A673 (cell line): Measurements from ENCODE around the gene POLE. TPM values are rescaled to one million over a fixed set of nuclear protein-coding genes. Genes with fewer than 3 reads are reported as not detected.

Experiments used
- BruUV-seq: library from RNA; stranded (reverse); fragments of 400-500 nt; replicated peaks from 2 replicates; lab custom pipeline; 2021; lab: Mats Ljungman, UMichigan
- CTCF ChIA-PET: fragments of 300-600 bp; sonication (Branson Sonifier 250); formaldehyde crosslinking; loops from one replicate; lab custom pipeline; 2022; ENCODE audit warnings: antibody characterized with exemption; lab: Charles Lee
- POLR2A ChIA-PET: fragments of 300-600 bp; sonication (Branson Sonifier 250); formaldehyde crosslinking; loops from one replicate; lab custom pipeline; 2022; ENCODE audit warnings: antibody characterized with exemption; ENCODE audit not compliant: low non-redundant PET; lab: Charles Lee
- DNase-seq: peaks from one replicate; pipeline ENCODE4 v3.0.0-alpha.2; 2015; ENCODE audit warnings: low spot score
- H3K27ac ChIP-seq: fragments of 200-600 bp; sonication (generic); 2 replicates; pipeline ENCODE4 v1.5.1; 2016; ENCODE audit warnings: mixed run types, low read depth, mild to moderate bottlenecking, mixed read lengths, antibody characterized with exemption, low read length; ENCODE audit not compliant: poor library complexity, severe bottlenecking
- H3K27me3 ChIP-seq: fragments of 200-600 bp; sonication (generic); replicated peaks from 2 replicates; pipeline ENCODE4 v1.6.1; 2017; ENCODE audit warnings: mixed run types, low read depth, mild to moderate bottlenecking, mixed read lengths, antibody characterized with exemption, low read length; ENCODE audit not compliant: insufficient read depth, poor library complexity
- H3K36me3 ChIP-seq: fragments of 200-600 bp; sonication (generic); 2 replicates; pipeline ENCODE4 v1.6.1; 2016; ENCODE audit warnings: mixed run types, mild to moderate bottlenecking, mixed read lengths, antibody characterized with exemption, low read length; ENCODE audit not compliant: insufficient read depth, poor library complexity, severe bottlenecking
- H3K4me1 ChIP-seq: fragments of 200-600 bp; sonication (generic); 2 replicates; pipeline ENCODE4 v1.6.1; 2017; ENCODE audit warnings: mixed run types, mild to moderate bottlenecking, mixed read lengths, antibody characterized with exemption, low read length; ENCODE audit not compliant: insufficient read depth, poor library complexity, severe bottlenecking
- H3K4me3 ChIP-seq: fragments of 200-600 bp; sonication (generic); 2 replicates; pipeline ENCODE4 v1.5.1; 2016; ENCODE audit warnings: low read depth, mixed run types, mild to moderate bottlenecking, mixed read lengths, low read length; ENCODE audit not compliant: poor library complexity, severe bottlenecking
- H3K9me3 ChIP-seq: fragments of 200-600 bp; sonication (generic); 2 replicates; pipeline ENCODE4 v1.6.1; 2016; ENCODE audit warnings: mixed run types, low read depth, mild to moderate bottlenecking, mixed read lengths, antibody characterized with exemption, low read length; ENCODE audit not compliant: poor library complexity, severe bottlenecking
- EZH2 ChIP-seq: fragments of 200-600 bp; sonication (generic); IDR thresholded peaks from 2 replicates; pipeline ENCODE4 v1.6.1; 2017; ENCODE audit warnings: borderline replicate concordance, low read depth, mild to moderate bottlenecking, mixed read lengths, antibody characterized with exemption, low read length; ENCODE audit not compliant: poor library complexity, severe bottlenecking
- intact Hi-C: fragments of 100-400 bp; cut with micrococcal nuclease; formaldehyde crosslinking; loops from one replicate; pipeline ENCODE4 v1.10.0; 2022; ENCODE audit not compliant: unreplicated experiment
- total RNA-seq: library from RNA; stranded (reverse); gene quantifications from 2 replicates; pipeline ENCODE4 v1.2.3, GENCODE V29; 2021
- TF ChIP-seq, protein P1 (sequence below): fragments of 300-800, 200-600 bp; sonication (generic); conservative IDR thresholded peaks from 2 replicates; pipeline ENCODE4 v1.5.1; 2017; ENCODE audit warnings: low read depth, mild to moderate bottlenecking, antibody characterized with exemption, low read length, moderate library complexity, mixed read lengths

The POLE gene
- total RNA-seq, 1 experiment from 2014 or later, result 239 TPM

DNA sequence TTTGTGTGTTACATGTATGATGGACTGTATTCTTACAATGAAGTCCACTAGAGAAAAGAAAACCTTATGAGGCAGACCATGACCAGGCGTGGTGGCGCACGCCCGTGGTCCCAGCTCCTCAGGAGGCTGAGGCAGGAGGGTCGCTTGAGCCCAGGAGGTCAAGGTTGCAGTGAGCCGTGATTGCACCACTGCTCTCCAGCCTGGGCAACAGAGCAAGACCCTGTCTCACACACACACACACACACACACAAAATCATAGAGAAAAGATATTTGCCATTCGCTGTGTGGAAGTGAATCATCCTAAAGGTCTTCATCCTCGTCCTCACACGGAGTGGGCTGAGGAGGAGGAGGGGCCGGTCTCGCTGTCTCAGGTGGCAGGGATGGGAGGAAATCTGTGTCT, 109.0 kb downstream of the POLE start:
- H3K27me3 ChIP-seq, result no peaks in the 10 kb centered on the region
- intact Hi-C loops, result no loop called here
- no peak overlapping the region for H3K4me3 ChIP-seq
- H3K9me3 ChIP-seq, result no peaks in the 10 kb centered on the region
- POLR2A ChIA-PET, result no interaction called here
- H3K4me1 ChIP-seq, result no peaks in the 10 kb centered on the region
- no TSS peak for BruUV-seq
- TF ChIP-seq, protein P1, sequence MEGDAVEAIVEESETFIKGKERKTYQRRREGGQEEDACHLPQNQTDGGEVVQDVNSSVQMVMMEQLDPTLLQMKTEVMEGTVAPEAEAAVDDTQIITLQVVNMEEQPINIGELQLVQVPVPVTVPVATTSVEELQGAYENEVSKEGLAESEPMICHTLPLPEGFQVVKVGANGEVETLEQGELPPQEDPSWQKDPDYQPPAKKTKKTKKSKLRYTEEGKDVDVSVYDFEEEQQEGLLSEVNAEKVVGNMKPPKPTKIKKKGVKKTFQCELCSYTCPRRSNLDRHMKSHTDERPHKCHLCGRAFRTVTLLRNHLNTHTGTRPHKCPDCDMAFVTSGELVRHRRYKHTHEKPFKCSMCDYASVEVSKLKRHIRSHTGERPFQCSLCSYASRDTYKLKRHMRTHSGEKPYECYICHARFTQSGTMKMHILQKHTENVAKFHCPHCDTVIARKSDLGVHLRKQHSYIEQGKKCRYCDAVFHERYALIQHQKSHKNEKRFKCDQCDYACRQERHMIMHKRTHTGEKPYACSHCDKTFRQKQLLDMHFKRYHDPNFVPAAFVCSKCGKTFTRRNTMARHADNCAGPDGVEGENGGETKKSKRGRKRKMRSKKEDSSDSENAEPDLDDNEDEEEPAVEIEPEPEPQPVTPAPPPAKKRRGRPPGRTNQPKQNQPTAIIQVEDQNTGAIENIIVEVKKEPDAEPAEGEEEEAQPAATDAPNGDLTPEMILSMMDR, result no peak
- no peak for DNase-seq
- peaks cover 42% of the 10 kb centered on the region for H3K36me3 ChIP-seq
- H3K27ac ChIP-seq, result no peak overlapping the region
- CTCF ChIA-PET, result no interaction called here

DNA sequence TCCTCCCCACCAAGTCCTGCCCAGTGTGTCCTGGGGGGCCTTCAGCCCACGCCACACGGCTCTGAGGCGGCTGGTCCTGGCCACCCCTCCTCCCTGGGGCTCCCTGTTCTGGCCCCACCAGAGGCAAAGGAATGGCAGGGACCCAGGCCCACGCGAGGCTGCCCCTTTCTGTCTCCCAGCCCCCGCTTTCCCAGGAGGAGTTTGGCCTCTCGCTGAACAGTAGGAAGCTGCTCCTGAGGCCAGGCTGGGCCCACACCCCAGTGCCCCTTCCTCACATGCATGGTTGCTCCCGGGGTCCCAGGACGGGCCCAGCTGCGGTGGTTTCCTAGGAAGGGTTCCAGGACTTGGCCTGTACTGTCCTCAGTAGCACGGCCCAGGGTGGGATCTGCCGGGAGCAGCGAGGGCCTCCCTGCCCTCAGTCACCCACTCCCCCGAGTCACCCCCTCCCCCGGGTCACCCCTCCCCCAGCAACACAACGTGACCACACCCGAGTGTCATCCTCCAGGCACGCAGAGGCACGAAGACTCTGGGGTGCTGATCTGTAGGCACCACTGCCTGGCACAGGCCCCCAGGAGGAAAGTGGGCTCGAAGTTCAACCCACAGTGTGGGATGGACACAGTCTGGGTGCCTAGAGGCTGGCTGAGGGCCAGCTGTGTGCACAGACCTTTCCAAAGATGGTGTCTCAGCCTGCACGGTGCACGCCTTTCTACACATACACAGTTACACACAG, 109.8 kb downstream of the POLE start:
- H3K9me3 ChIP-seq, result no peaks in the 10 kb centered on the region
- H3K4me1 ChIP-seq, result no peaks in the 10 kb centered on the region
- intact Hi-C loops, result no loop called here
- peaks cover 42% of the 10 kb centered on the region for H3K36me3 ChIP-seq
- no peak for DNase-seq
- POLR2A ChIA-PET, result no interaction called here
- H3K4me3 ChIP-seq, result no peak overlapping the region
- no peaks in the 10 kb centered on the region for H3K27me3 ChIP-seq
- TF ChIP-seq, protein P1, result no peak
- TF ChIP-seq EZH2, result no peak
- CTCF ChIA-PET, result no interaction called here
- BruUV-seq, result no TSS peak
- H3K27ac ChIP-seq, result no peak overlapping the region

DNA sequence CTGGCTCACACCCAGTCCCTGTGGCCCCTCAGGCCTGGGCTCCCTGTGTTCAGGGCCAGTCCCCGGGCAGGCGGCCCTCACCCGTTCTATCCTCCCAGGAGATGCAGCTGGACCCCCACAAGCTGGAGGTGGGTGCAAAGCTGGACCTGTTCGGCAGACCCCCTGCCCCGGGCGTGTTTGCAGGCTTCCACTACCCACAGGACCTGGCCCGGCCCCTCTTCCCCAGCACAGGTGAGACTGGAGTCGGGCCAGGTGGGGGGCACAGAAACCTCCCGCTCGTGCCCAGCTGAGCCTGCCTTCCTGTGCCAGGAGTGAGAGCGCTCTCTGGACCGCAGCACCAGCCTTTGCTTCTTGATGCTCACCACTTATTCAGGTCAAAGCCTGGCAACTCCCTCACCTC, 110.4 kb downstream of the POLE start:
- H3K36me3 ChIP-seq, result peaks cover 42% of the 10 kb centered on the region
- BruUV-seq, result no TSS peak
- no peak overlapping the region for H3K4me3 ChIP-seq
- no peak for TF ChIP-seq EZH2
- TF ChIP-seq, protein P1, result no peak
- H3K9me3 ChIP-seq, result no peaks in the 10 kb centered on the region
- intact Hi-C loops, result no loop called here
- no peak for DNase-seq
- no peaks in the 10 kb centered on the region for H3K4me1 ChIP-seq
- CTCF ChIA-PET, result no interaction called here
- POLR2A ChIA-PET, result no interaction called here
- H3K27ac ChIP-seq, result no peak overlapping the region
- no peaks in the 10 kb centered on the region for H3K27me3 ChIP-seq
